Nephron progenitor cell (in vitro differentiated cells): Measurements from ENCODE around the gene TBC1D24.
A peak's percentile ranks its signal among the peaks of the same experiment; 100 is the strongest.

Source experiments
- DNase-seq: peaks from one replicate; pipeline ENCODE4 v3.0.0; 2021
- H3K27ac Mint-ChIP-seq: 2 replicates; pipeline ENCODE4 v1.8.0; 2021; ENCODE audit warnings: mild to moderate bottlenecking, moderate library complexity, mixed read lengths
- H3K27me3 Mint-ChIP-seq: 2 replicates; pipeline ENCODE4 v1.8.0; 2021; ENCODE audit warnings: mild to moderate bottlenecking, low read depth, mixed read lengths; ENCODE audit not compliant: poor library complexity
- H3K36me3 Mint-ChIP-seq: 2 replicates; pipeline ENCODE4 v1.8.0; 2021; ENCODE audit warnings: low read depth, mixed read lengths
- H3K4me1 Mint-ChIP-seq: 2 replicates; pipeline ENCODE4 v1.8.0; 2021; ENCODE audit warnings: mixed read lengths
- H3K4me3 Mint-ChIP-seq: 2 replicates; pipeline ENCODE4 v1.8.0; 2021; ENCODE audit warnings: mild to moderate bottlenecking, moderate library complexity, mixed read lengths
- H3K9me3 Mint-ChIP-seq: 2 replicates; pipeline ENCODE4 v1.8.0; 2021; ENCODE audit warnings: mild to moderate bottlenecking, moderate library complexity, mixed read lengths
- CTCF ChIP-seq: fragments of 200-600 bp; sonication (generic); IDR thresholded peaks from 2 replicates; pipeline ENCODE4 v1.5.0; 2021; ENCODE audit warnings: antibody characterized with exemption

Gene TBC1D24

DNA sequence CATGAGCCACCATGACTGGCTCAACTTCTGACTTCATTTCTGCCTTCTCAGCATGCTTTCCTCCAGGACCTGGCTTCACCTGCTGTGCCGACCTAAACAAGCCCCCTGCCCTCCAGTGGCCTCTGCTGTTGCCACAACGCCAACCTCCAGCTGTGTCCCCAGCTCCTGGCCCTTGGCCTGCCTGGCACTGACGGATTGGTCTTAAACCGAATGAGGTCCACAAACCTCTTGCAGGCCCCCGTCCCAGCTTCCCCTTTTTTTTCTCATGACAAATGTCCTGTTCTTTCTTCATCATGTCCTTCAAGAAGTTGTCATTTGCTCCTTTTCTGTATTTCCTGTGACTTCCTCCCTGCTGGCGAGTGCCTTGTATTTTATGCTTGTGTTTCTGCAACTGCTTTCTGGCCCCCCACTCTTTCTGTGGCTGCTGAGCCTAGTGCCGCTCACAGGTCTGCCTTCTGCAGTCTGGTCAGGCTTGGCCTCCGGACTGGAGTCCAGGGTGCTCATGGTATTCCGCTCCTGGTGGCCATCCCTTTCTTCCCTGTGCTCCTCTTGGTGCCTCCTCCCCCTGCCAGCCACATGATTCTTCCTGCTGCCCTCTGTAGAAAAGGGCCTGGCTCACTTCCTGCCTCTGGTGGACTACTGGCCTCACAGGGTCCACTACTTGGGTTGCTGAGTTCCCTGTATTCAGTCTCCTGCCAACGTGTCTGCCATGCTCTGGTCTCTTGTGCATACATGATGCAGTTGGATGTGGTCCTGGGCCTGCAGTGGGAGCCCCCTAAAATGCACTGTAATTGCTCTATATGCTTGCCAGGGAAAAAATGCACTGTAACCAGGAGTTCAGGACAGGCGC, 41.7 kb downstream of the TBC1D24 start:
- TF ChIP-seq CTCF: no peak
- Mint-ChIP-seq H3K4me1 (peaks cover 64% of the 10 kb centered on the region), H3K36me3 (peaks cover 11% of the 10 kb centered on the region), H3K27me3 (peaks cover 3% of the 10 kb centered on the region), H3K27ac (peak overlapping the region; percentile 92), H3K4me3 (peak overlapping the region; percentile 85), H3K9me3 (no peaks in the 10 kb centered on the region)
- DNase-seq: no peak

DNA sequence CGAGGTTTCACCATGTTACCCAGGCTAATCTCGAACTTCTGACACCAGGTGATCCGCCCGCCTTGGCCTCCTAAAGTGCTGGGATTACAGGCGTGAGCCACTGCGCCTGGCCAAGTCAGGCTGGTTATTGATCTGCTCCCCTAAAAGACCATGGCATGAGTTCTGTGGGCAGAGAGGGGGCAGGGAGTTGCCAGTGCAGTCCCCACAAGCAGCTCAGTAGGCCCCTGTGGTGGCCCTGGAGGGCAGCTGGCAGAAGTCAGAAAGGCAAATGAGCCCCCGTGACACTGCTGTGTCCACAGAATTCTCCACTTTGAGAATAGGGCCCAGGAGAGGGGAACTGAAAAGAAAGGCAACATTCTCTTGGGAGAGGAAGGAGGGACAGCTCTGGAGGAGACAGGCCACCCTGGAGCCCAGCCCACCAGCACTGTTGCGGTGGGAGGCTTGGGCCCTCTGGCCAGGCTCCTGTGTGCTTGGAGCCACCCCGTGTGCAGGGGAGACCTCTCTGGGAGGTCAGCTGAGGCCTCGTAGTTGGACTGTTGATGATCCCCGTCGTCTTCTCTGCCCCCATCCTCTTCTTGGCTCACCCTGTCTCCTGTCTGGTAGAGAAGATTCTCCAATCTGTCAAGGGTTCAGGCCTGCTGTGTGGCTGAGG, 43.2 kb downstream of the TBC1D24 start:
- Mint-ChIP-seq H3K4me3 (no peak overlapping the region), H3K4me1 (peaks cover 50% of the 10 kb centered on the region)
- DNase-seq: no peak

GRCh38 chr16:2518823-2519710, 44.1 kb downstream of the TBC1D24 start:
- Mint-ChIP-seq H3K27ac (peak overlapping the region; percentile 99), H3K9me3 (no peaks in the 10 kb centered on the region), H3K4me3 (peak overlapping the region; percentile 85), H3K36me3 (peaks cover 16% of the 10 kb centered on the region), H3K27me3 (peaks cover 3% of the 10 kb centered on the region), H3K4me1 (peaks cover 48% of the 10 kb centered on the region)
- no peak for DNase-seq
- TF ChIP-seq CTCF: no peak

More for the DNA sequence above, 43.2 kb downstream of the TBC1D24 start:
- peaks cover 3% of the 10 kb centered on the region for H3K27me3 Mint-ChIP-seq
- no peak overlapping the region for H3K27ac Mint-ChIP-seq
- H3K9me3 Mint-ChIP-seq: no peaks in the 10 kb centered on the region
- no peak for TF ChIP-seq CTCF
- H3K36me3 Mint-ChIP-seq: peaks cover 11% of the 10 kb centered on the region

GRCh38 chr16:2519711-2520080, 44.8 kb downstream of the TBC1D24 start:
- DNase-seq: no peak
- Mint-ChIP-seq H3K27ac (peak overlapping the region; percentile 99), H3K36me3 (peaks cover 22% of the 10 kb centered on the region), H3K4me3 (peak overlapping the region; percentile 85), H3K27me3 (peaks cover 6% of the 10 kb centered on the region), H3K4me1 (peaks cover 45% of the 10 kb centered on the region), H3K9me3 (no peaks in the 10 kb centered on the region)
- TF ChIP-seq CTCF: no peak

DNA sequence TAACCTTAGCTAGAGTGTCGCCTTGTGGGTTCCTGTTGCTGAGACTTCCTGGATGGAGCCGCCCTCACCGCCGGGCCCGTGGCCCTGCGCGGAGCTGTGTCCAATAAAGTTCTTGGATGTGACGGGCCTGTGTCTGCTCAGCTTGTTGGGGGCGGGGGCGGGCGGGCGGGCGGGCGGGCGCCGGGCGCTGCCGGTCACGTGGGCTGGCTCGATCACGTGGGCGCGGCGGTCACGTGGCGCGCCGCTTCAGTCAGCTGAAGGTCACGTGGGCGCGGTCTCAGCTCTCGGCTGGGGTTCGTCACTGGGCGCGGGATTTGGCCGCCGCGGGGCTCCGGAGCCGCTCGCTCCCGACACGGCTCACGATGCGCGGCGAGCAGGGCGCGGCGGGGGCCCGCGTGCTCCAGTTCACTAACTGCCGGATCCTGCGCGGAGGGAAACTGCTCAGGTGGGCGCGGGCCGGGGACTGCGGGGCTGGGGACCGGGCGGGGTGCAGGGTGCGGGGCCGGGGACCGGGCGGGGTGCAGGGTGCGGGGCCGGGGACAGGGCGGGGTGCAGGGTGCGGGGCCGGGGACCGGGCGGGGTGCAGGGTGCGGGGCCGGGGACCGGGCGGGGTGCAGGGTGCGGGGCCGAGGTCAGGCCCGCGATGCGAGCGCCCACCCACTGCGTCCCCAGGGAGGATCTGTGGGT, 45.3 kb downstream of the TBC1D24 start, which contains the start of gene AMDHD2:
Gene AMDHD2 (plus strand): TSS at position 275 of the 687 bp plus-strand sequence. CDS start 88 bp downstream, at position 363.
- H3K9me3 Mint-ChIP-seq: no peaks in the 10 kb centered on the region
- H3K27ac Mint-ChIP-seq: peak within 1 kb of the TSS; percentile 99
- peaks cover 40% of the 10 kb centered on the region for H3K4me1 Mint-ChIP-seq
- H3K36me3 Mint-ChIP-seq: peaks cover 25% of the 10 kb centered on the region
- peaks cover 6% of the 10 kb centered on the region for H3K27me3 Mint-ChIP-seq
- TF ChIP-seq CTCF: no peak
- H3K4me3 Mint-ChIP-seq: peak within 1 kb of the TSS; percentile 85
- DNase-seq: peak; percentile 93
